ENCODE data around the gene DISP1. TPM values are rescaled to one million over a fixed set of nuclear protein-coding genes. Genes with fewer than 3 reads are reported as not detected.

The DISP1 gene
- total and polyA plus RNA-seq, 10 of the 15 experiments (the other 5 are each of a cell fraction or from before 2014, with no cell fraction given) = 0.11 to 1.4 (median 0.72) TPM

DNA sequence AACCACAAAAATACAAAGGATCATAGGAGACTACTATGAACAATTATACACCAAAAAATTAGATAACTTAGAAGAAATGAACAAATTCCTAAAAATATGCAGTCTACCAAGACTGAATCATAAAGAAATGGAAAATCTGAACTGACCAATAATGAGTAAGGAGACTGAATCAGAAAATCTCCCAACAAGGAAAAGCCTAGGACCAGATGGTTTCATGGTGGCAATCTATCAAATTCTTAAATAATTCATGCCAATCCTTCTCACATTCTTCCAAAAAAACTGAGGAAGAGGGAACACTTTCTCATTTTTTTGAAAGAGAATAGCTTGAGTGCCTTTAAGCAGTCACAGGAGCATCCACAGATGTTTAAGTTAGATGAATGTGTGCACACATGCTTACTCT is 31.8 kb upstream of the DISP1 start (continued):
- no peak for TF ChIP-seq MYB (IDR thresholded peaks at IDR 0.05; ENCODE audit: borderline replicate concordance, low read depth, low read length)

DNA sequence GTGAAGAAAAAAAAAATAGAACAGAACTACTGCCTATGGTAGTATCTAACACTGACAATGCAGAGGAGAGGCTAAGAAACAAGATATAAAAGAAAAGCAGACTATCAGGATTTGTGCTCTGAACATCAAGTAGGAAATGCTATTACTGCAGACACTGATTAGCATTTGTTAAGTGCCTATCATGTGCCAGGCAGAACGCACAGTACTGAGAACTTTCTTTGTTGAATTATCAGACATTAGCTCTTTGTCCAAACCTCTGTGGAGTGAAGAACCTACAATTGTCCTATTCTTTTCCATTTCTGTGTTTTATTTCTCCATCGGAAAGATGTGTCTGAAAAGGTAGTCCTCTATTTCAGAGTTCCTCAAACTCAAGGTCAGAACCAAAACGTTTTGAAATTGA is 30.5 kb upstream of the DISP1 start:
- WGBS (ENCODE audit: insufficient coverage, insufficient replicate concordance, low lambda C conversion rate, missing lambda C conversion rate) = 42% methylated on average over 3 of the region's 3 CpGs
- no TSS peak for BruUV-seq (replicated peaks)
- DNase-seq (ENCODE audit: low read depth, low spot score) (no peak), FAIRE-seq (no peak), ATAC-seq (no peak)
- no peaks in the 10 kb centered on the region; the same call in 1 of the 2 replicates for H3K4me1 ChIP-seq (ENCODE audit: control insufficient read depth, insufficient read depth, low read length)
- POLR2A ChIA-PET = no interaction called here
- no peaks in the 10 kb centered on the region for H3K79me2 ChIP-seq (ENCODE audit: control insufficient read depth, insufficient read depth, low read length)
- RAD21 ChIA-PET (ENCODE audit: unreplicated experiment) = no interaction called here
- intact Hi-C loops (cut with micrococcal nuclease; ENCODE audit: unreplicated experiment) (no loop called here), in situ Hi-C loops (cut with MboI) (no loop called here)
- H3K4me2 ChIP-seq (ENCODE audit: control insufficient read depth, insufficient read depth) = no peak overlapping the region
- no peak overlapping the region for H3K27ac ChIP-seq (ENCODE audit: control insufficient read depth, insufficient read depth)
- no peak overlapping the region for H2AFZ ChIP-seq (ENCODE audit: control insufficient read depth, low read depth, low read length)
- peaks cover 0 to 2% of the 10 kb centered on the region in 2 experiments; a peak in 2 of 4 replicates for H3K27me3 ChIP-seq (replicated peaks in 1 of 2; ENCODE audit: control insufficient read depth in 2 of 2, insufficient read depth in 2 of 2, low read length in 1 of 2)
- no peaks in the 10 kb centered on the region for H3K36me3 ChIP-seq (ENCODE audit: control insufficient read depth in 2 of 2, insufficient read depth in 2 of 2, low read length in 1 of 2)
- no peaks in the 10 kb centered on the region for H3K9me3 ChIP-seq (replicated peaks; ENCODE audit: control insufficient read depth, insufficient read depth, low read length)
- CTCF ChIA-PET = no interaction called here
- no peak overlapping the region for H3K9ac ChIP-seq (ENCODE audit: control insufficient read depth, insufficient read depth, low read length)
- H4K20me1 ChIP-seq (ENCODE audit: control insufficient read depth, insufficient read depth) = no peaks in the 10 kb centered on the region
- SMC1A ChIA-PET (ENCODE audit: uncharacterized antibody, unreplicated experiment) = no interaction called here
- no peak overlapping the region for H3K4me3 ChIP-seq
- TF ChIP-seq WRNIP1 (IDR thresholded peaks at IDR 0.05; ENCODE audit: borderline replicate concordance, low read depth, low read length) (no peak), NR2F1 (conservative IDR thresholded peaks at IDR 0.05) (no peak), MEF2B (IDR thresholded peaks at IDR 0.05; ENCODE audit: partially characterized antibody, poor library complexity, severe bottlenecking) (no peak), CBFB (IDR thresholded peaks at IDR 0.05; ENCODE audit: low read depth) (no peak), HDAC6 (IDR thresholded peaks at IDR 0.05; ENCODE audit: unreplicated experiment) (no peak), BACH1 (IDR thresholded peaks at IDR 0.05; ENCODE audit: borderline replicate concordance) (no peak), NR2C2 (IDR thresholded peaks at IDR 0.05; ENCODE audit: borderline replicate concordance, control insufficient read depth, insufficient read length, low read depth) (no peak), CHD4 (IDR thresholded peaks at IDR 0.05) (no peak), SRF (IDR thresholded peaks at IDR 0.05; ENCODE audit: low read depth in 2 of 2, low read length in 2 of 2) (no peak), DPF2 (IDR thresholded peaks at IDR 0.05) (no peak), ZSCAN29 (IDR thresholded peaks at IDR 0.05) (no peak), FOXK2 (IDR thresholded peaks at IDR 0.05) (no peak), ZNF622 (IDR thresholded peaks at IDR 0.05) (no peak), ZNF274 (IDR thresholded peaks at IDR 0.05; ENCODE audit: insufficient read depth, insufficient read length) (no peak)
- TF ChIP-seq, protein P1, sequence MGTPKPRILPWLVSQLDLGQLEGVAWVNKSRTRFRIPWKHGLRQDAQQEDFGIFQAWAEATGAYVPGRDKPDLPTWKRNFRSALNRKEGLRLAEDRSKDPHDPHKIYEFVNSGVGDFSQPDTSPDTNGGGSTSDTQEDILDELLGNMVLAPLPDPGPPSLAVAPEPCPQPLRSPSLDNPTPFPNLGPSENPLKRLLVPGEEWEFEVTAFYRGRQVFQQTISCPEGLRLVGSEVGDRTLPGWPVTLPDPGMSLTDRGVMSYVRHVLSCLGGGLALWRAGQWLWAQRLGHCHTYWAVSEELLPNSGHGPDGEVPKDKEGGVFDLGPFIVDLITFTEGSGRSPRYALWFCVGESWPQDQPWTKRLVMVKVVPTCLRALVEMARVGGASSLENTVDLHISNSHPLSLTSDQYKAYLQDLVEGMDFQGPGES (IDR thresholded peaks at IDR 0.05) = no peak
- TF ChIP-seq, protein P2, sequence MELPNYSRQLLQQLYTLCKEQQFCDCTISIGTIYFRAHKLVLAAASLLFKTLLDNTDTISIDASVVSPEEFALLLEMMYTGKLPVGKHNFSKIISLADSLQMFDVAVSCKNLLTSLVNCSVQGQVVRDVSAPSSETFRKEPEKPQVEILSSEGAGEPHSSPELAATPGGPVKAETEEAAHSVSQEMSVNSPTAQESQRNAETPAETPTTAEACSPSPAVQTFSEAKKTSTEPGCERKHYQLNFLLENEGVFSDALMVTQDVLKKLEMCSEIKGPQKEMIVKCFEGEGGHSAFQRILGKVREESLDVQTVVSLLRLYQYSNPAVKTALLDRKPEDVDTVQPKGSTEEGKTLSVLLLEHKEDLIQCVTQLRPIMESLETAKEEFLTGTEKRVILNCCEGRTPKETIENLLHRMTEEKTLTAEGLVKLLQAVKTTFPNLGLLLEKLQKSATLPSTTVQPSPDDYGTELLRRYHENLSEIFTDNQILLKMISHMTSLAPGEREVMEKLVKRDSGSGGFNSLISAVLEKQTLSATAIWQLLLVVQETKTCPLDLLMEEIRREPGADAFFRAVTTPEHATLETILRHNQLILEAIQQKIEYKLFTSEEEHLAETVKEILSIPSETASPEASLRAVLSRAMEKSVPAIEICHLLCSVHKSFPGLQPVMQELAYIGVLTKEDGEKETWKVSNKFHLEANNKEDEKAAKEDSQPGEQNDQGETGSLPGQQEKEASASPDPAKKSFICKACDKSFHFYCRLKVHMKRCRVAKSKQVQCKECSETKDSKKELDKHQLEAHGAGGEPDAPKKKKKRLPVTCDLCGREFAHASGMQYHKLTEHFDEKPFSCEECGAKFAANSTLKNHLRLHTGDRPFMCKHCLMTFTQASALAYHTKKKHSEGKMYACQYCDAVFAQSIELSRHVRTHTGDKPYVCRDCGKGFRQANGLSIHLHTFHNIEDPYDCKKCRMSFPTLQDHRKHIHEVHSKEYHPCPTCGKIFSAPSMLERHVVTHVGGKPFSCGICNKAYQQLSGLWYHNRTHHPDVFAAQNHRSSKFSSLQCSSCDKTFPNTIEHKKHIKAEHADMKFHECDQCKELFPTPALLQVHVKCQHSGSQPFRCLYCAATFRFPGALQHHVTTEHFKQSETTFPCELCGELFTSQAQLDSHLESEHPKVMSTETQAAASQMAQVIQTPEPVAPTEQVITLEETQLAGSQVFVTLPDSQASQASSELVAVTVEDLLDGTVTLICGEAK (IDR thresholded peaks at IDR 0.05; ENCODE audit: borderline replicate concordance) = no peak
- TF ChIP-seq, protein P3, sequence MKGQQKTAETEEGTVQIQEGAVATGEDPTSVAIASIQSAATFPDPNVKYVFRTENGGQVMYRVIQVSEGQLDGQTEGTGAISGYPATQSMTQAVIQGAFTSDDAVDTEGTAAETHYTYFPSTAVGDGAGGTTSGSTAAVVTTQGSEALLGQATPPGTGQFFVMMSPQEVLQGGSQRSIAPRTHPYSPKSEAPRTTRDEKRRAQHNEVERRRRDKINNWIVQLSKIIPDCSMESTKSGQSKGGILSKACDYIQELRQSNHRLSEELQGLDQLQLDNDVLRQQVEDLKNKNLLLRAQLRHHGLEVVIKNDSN (IDR thresholded peaks at IDR 0.05; ENCODE audit: borderline replicate concordance, extremely low read length, insufficient read depth, low read depth, low read length) = no peak

Data from GM12878 (cell line).